Colonic mucosa (tissue), 4 donors: ENCODE measurements around the gene STK32B. TPM values are rescaled to one million over a fixed set of nuclear protein-coding genes. Genes with fewer than 3 reads are reported as not detected.
"Not testable (repeated sequence)": the region's sequence is repeated elsewhere in the genome, so short reads cannot be mapped to it uniquely, and the experiment has no call there.

Experiments used
- DNase-seq: peaks from one replicate; pipeline ENCODE4 v3.0.0-alpha.2; 2020
- H3K27ac ChIP-seq: fragments of 200-600 bp; one replicate; pipeline ENCODE4 v1.8.0; 2021
- H3K27me3 ChIP-seq: fragments of 200-600 bp; one replicate; pipeline ENCODE4 v1.8.0; 2021
- H3K36me3 ChIP-seq: fragments of 200-600 bp; one replicate; pipeline ENCODE4 v1.8.0; 2021
- H3K4me1 ChIP-seq: fragments of 200-600 bp; one replicate; pipeline ENCODE4 v1.8.0; 2021; ENCODE audit warnings: mild to moderate bottlenecking
- H3K4me3 ChIP-seq: fragments of 200-600 bp; one replicate; pipeline ENCODE4 v1.8.0; 2021
- H3K9ac ChIP-seq, 2 donors: one replicate each; pipeline ENCODE4 v1.7.0; 2013; ENCODE audit warnings: control low read depth in 2 of 2, low read depth in 2 of 2, low read length in 2 of 2
- H3K9me3 ChIP-seq: fragments of 200-600 bp; one replicate; pipeline ENCODE4 v1.8.0; 2021
- CTCF ChIP-seq: fragments of 200-600 bp; IDR thresholded peaks from one replicate; pipeline ENCODE4 v1.8.0; 2022; ENCODE audit warnings: antibody characterized with exemption, mild to moderate bottlenecking
- intact Hi-C: fragments of 100-400 bp; cut with DNase I; formaldehyde crosslinking; loops from one replicate; pipeline ENCODE4 v1.14.1; 2022
- total RNA-seq, 2 donors: library from RNA; stranded (reverse); fragmentation: NEBNext Ultra II Directional in 1 of 2; extraction: Animal tissue kit (Norgen Biotek cat#: 25700) in 1 of 2; gene quantifications; one replicate each; pipeline ENCODE4 v1.2.1, GENCODE V29; 2021
- donor health status: healthy.
- donor health status: DM: no; HTN: no; CAD: no.
- donor health status: DM: no; HTN: no; CAD: no.

Gene STK32B
- total RNA-seq, 2 donors from 2014 or later = 0.64 to 0.82 TPM

- Histone ChIP-seq H3K4me1 (no peaks in the 10 kb centered on the region), H3K9me3 (no peaks in the 10 kb centered on the region), H3K27ac (no peak overlapping the region), H3K27me3 (no peaks in the 10 kb centered on the region), H3K36me3 (no peaks in the 10 kb centered on the region), H3K4me3 (no peak overlapping the region), H3K9ac (no peak overlapping the region)
- DNase-seq = no peak
- TF ChIP-seq CTCF = no peak
- intact Hi-C loops = no loop called here
Observed at GRCh38 chr4:5247735-5248134, 196.5 kb downstream of the STK32B start.

- Histone ChIP-seq H3K9me3 (no peaks in the 10 kb centered on the region), H3K27ac (no peak overlapping the region), H3K9ac (no peak overlapping the region), H3K36me3 (no peaks in the 10 kb centered on the region), H3K27me3 (no peaks in the 10 kb centered on the region), H3K4me1 (no peaks in the 10 kb centered on the region), H3K4me3 (no peak overlapping the region)
- DNase-seq = no peak
- intact Hi-C loops = no loop called here
- TF ChIP-seq CTCF = no peak
Observed at GRCh38 chr4:5249727-5250126, 198.4 kb downstream of the STK32B start.

GRCh38 chr4:5250536-5250935 is 199.3 kb downstream of the STK32B start:
- intact Hi-C loops, DNase-seq, H3K9me3 ChIP-seq, H3K4me1 ChIP-seq, H3K27me3 ChIP-seq, H3K4me3 ChIP-seq, H3K27ac ChIP-seq, H3K36me3 ChIP-seq, H3K9ac ChIP-seq: not testable (repeated sequence)

GRCh38 chr4:5256421-5256820 is 205.1 kb downstream of the STK32B start:
- H3K36me3 ChIP-seq = no peaks in the 10 kb centered on the region
- no peaks in the 10 kb centered on the region for H3K9me3 ChIP-seq
- no peaks in the 10 kb centered on the region for H3K4me1 ChIP-seq
- no peak overlapping the region for H3K27ac ChIP-seq
- TF ChIP-seq CTCF = no peak
- no peak overlapping the region for H3K9ac ChIP-seq
- DNase-seq = no peak
- no peak overlapping the region for H3K4me3 ChIP-seq
- H3K27me3 ChIP-seq = no peaks in the 10 kb centered on the region
- intact Hi-C loops = no loop called here

- DNase-seq = no peak
Observed at GRCh38 chr4:5257086-5257485, 205.8 kb downstream of the STK32B start.

GRCh38 chr4:5259471-5259870 is 208.2 kb downstream of the STK32B start:
- no peaks in the 10 kb centered on the region for H3K9me3 ChIP-seq
- H3K4me1 ChIP-seq = no peaks in the 10 kb centered on the region
- intact Hi-C loops = no loop called here
- DNase-seq = no peak
- no peaks in the 10 kb centered on the region for H3K27me3 ChIP-seq
- H3K4me3 ChIP-seq = no peak overlapping the region
- TF ChIP-seq CTCF = no peak
- H3K36me3 ChIP-seq = no peaks in the 10 kb centered on the region
- no peak overlapping the region for H3K27ac ChIP-seq
- H3K9ac ChIP-seq = no peak overlapping the region

More at GRCh38 chr4:5257086-5257485, 205.8 kb downstream of the STK32B start:
- Histone ChIP-seq H3K9ac (no peak overlapping the region), H3K27me3 (no peaks in the 10 kb centered on the region), H3K27ac (no peak overlapping the region), H3K4me3 (no peak overlapping the region), H3K4me1 (no peaks in the 10 kb centered on the region), H3K36me3 (no peaks in the 10 kb centered on the region), H3K9me3 (no peaks in the 10 kb centered on the region)
- no peak for TF ChIP-seq CTCF
- intact Hi-C loops = no loop called here
